Measurements from ENCODE around the gene RBMS2.

GRCh38 chr12:56521590-56522371 is at the start of gene RBMS2:
- no peak for TF ChIP-seq CTCF (IDR thresholded peaks at IDR 0.05)
- no peak for TF ChIP-seq EZH2 (IDR thresholded peaks at IDR 0.05; ENCODE audit: borderline replicate concordance, insufficient read depth, low read depth, low read length, poor library complexity, severe bottlenecking)
